Neural progenitor cell (in vitro differentiated cells): ENCODE results near the gene GHR. TPM values are rescaled to one million over a fixed set of nuclear protein-coding genes. Genes with fewer than 3 reads are reported as not detected.

Experiments used
- DNase-seq: peaks from one replicate; pipeline ENCODE4 v3.0.0-alpha.2; 2016; ENCODE audit warnings: low spot score
- H2AFZ ChIP-seq: fragments of 200-600 bp; sonication (generic); replicated peaks from 2 replicates; pipeline ENCODE4 v1.6.1; 2016; ENCODE audit warnings: antibody characterized with exemption
- H3F3A ChIP-seq: fragments of 200-600 bp; sonication (generic); 2 replicates; pipeline ENCODE4 v1.6.1; 2016; ENCODE audit warnings: antibody characterized with exemption, low read depth
- H3K27ac ChIP-seq: fragments of 200-600 bp; sonication (generic); 2 replicates; pipeline ENCODE4 v1.5.1; 2016; ENCODE audit warnings: mild to moderate bottlenecking
- H3K27me3 ChIP-seq: fragments of 200-600 bp; sonication (generic); 2 replicates; pipeline ENCODE4 v1.6.1; 2016; ENCODE audit warnings: mild to moderate bottlenecking, moderate library complexity
- H3K36me3 ChIP-seq: fragments of 200-600 bp; sonication (generic); 2 replicates; pipeline ENCODE4 v1.5.1; 2016
- H3K4me1 ChIP-seq: fragments of 200-600 bp; sonication (generic); 2 replicates; pipeline ENCODE4 v1.6.1; 2016; ENCODE audit warnings: mixed run types
- H3K4me2 ChIP-seq: fragments of 200-600 bp; sonication (generic); 2 replicates; pipeline ENCODE4 v1.6.1; 2016
- H3K4me3 ChIP-seq: fragments of 200-600 bp; sonication (generic); 2 replicates; pipeline ENCODE4 v1.5.1; 2016
- H3K79me2 ChIP-seq: fragments of 200-600 bp; sonication (generic); 2 replicates; pipeline ENCODE4 v1.6.1; 2016; ENCODE audit warnings: low read depth
- H3K9ac ChIP-seq: fragments of 200-600 bp; sonication (generic); 2 replicates; pipeline ENCODE4 v1.6.1; 2016
- H3K9me3 ChIP-seq: fragments of 200-600 bp; sonication (generic); 2 replicates; pipeline ENCODE4 v1.5.1; 2016; ENCODE audit warnings: low read depth
- H4K20me1 ChIP-seq: fragments of 200-600 bp; sonication (generic); 2 replicates; pipeline ENCODE4 v1.6.1; 2016; ENCODE audit warnings: low read depth
- H3K27ac Mint-ChIP-seq: 3 replicates; pipeline ENCODE4 v1.8.0; 2021; ENCODE audit warnings: mixed read lengths
- H3K27me3 Mint-ChIP-seq: 2 replicates; pipeline ENCODE4 v1.8.0; 2022; ENCODE audit warnings: low read depth, mild to moderate bottlenecking, inconsistent platforms, moderate library complexity, mixed read lengths; ENCODE audit not compliant: insufficient read depth
- H3K36me3 Mint-ChIP-seq: 3 replicates; pipeline ENCODE4 v1.8.0; 2021; ENCODE audit warnings: mixed read lengths
- H3K4me1 Mint-ChIP-seq: 3 replicates; pipeline ENCODE4 v1.8.0; 2021; ENCODE audit warnings: mixed read lengths
- H3K4me3 Mint-ChIP-seq: 3 replicates; pipeline ENCODE4 v1.8.0; 2021; ENCODE audit warnings: mild to moderate bottlenecking, moderate library complexity, mixed read lengths
- H3K9me3 Mint-ChIP-seq: 3 replicates; pipeline ENCODE4 v1.8.0; 2020; ENCODE audit warnings: mixed read lengths
- EZH2 ChIP-seq: fragments of 200-600 bp; sonication (generic); IDR thresholded peaks from 2 replicates; pipeline ENCODE4 v1.6.1; 2017; ENCODE audit warnings: antibody characterized with exemption, mild to moderate bottlenecking, moderate library complexity
- EZH2phosphoT487 ChIP-seq: fragments of 200-600 bp; sonication (generic); IDR thresholded peaks from 2 replicates; pipeline ENCODE4 v1.6.1; 2017; ENCODE audit warnings: antibody characterized with exemption
- total RNA-seq: library from RNA; depleted of rRNA; stranded (reverse); fragments of >200 nt; gene quantifications from 2 replicates; pipeline ENCODE4 v1.2.3, GENCODE V29; 2015; ENCODE audit warnings: low replicate concordance
- TF ChIP-seq, protein P1 (sequence below): fragments of 200-600 bp; sonication (generic); IDR thresholded peaks from 2 replicates; pipeline ENCODE4 v1.5.1; 2017; ENCODE audit warnings: antibody characterized with exemption, mild to moderate bottlenecking

Gene GHR
- total RNA-seq, 1 donor from 2014 or later: 0.07 TPM

DNA sequence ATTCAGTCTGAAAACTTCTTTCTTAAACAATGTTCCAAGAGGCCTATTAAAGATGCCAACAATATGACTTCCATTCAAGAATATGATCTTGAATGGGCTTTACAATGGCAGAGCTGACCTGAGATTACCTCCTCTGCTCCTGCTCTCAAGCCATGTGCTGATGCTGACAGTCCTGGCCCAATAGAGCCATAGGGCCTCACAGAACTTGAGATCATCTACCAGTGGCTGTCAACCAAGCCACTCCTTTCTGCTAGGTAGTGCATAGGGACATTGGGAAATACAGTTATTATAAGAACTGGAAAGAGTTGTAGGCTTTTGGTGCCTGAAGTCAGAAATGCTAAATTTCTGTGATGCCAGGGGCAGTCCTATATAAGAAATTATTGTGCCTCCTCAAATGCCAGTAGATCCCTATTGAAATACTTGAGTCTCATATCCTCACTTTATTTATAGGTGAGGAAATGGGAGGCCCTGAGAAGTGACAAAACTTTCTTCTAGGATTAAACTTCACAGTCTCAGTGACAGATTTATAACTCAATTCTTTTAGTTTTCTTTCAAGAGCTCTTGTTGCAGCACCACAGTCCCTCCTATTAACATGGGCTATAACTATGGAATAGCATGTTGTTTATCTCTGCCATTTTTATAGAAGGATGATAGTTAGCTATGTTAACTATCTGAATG is 10.9 kb downstream of the GHR start:
- H3K27ac ChIP-seq: no peak overlapping the region
- no peaks in the 10 kb centered on the region for H4K20me1 ChIP-seq
- H3K36me3 ChIP-seq: no peaks in the 10 kb centered on the region
- Mint-ChIP-seq H3K27ac (no peak overlapping the region), H3K4me1 (no peaks in the 10 kb centered on the region), H3K27me3 (no peaks in the 10 kb centered on the region), H3K4me3 (no peak overlapping the region), H3K9me3 (no peaks in the 10 kb centered on the region), H3K36me3 (no peaks in the 10 kb centered on the region)
- no peak for TF ChIP-seq EZH2phosphoT487
- TF ChIP-seq, protein P1, sequence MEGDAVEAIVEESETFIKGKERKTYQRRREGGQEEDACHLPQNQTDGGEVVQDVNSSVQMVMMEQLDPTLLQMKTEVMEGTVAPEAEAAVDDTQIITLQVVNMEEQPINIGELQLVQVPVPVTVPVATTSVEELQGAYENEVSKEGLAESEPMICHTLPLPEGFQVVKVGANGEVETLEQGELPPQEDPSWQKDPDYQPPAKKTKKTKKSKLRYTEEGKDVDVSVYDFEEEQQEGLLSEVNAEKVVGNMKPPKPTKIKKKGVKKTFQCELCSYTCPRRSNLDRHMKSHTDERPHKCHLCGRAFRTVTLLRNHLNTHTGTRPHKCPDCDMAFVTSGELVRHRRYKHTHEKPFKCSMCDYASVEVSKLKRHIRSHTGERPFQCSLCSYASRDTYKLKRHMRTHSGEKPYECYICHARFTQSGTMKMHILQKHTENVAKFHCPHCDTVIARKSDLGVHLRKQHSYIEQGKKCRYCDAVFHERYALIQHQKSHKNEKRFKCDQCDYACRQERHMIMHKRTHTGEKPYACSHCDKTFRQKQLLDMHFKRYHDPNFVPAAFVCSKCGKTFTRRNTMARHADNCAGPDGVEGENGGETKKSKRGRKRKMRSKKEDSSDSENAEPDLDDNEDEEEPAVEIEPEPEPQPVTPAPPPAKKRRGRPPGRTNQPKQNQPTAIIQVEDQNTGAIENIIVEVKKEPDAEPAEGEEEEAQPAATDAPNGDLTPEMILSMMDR: no peak
- no peak for TF ChIP-seq EZH2
- no peaks in the 10 kb centered on the region for H3K9me3 ChIP-seq
- no peaks in the 10 kb centered on the region for H3K27me3 ChIP-seq
- no peaks in the 10 kb centered on the region for H3K4me1 ChIP-seq
- no peak overlapping the region for H3K9ac ChIP-seq
- no peak overlapping the region for H3K4me3 ChIP-seq
- H3F3A ChIP-seq: no peaks in the 10 kb centered on the region
- no peaks in the 10 kb centered on the region for H3K79me2 ChIP-seq
- H3K4me2 ChIP-seq: no peak overlapping the region
- H2AFZ ChIP-seq: no peak overlapping the region
- DNase-seq: no peak

DNA sequence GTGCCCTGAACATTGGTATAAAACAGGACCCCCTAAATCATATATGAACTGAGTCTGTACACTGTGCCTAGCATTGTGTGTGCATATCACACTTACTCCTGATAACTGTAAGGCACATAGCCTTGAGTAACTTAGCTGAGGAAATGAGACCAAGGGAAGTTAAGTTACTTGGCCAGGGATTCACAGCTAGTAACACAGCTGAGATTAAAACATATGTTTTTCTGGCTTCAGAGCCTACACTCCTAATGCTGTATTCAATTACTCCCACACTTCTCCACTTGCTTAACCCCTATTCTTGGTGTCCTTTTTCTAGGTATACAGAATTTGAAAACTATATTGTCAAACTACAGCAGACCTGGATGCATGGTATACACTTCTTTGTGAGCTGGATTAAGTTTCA is 12.8 kb downstream of the GHR start:
- Mint-ChIP-seq H3K9me3 (no peaks in the 10 kb centered on the region), H3K27ac (no peak overlapping the region), H3K27me3 (no peaks in the 10 kb centered on the region), H3K36me3 (no peaks in the 10 kb centered on the region), H3K4me1 (no peaks in the 10 kb centered on the region), H3K4me3 (no peak overlapping the region)
- Histone ChIP-seq H3K4me2 (no peak overlapping the region), H4K20me1 (no peaks in the 10 kb centered on the region), H3K9ac (no peak overlapping the region), H3K4me1 (no peaks in the 10 kb centered on the region), H3K27me3 (no peaks in the 10 kb centered on the region), H3K79me2 (no peaks in the 10 kb centered on the region), H3K27ac (no peak overlapping the region), H2AFZ (no peak overlapping the region), H3F3A (no peaks in the 10 kb centered on the region), H3K36me3 (no peaks in the 10 kb centered on the region), H3K4me3 (no peak overlapping the region), H3K9me3 (no peaks in the 10 kb centered on the region)
- no peak for DNase-seq
- TF ChIP-seq EZH2: no peak
- TF ChIP-seq, protein P1: no peak
- TF ChIP-seq EZH2phosphoT487: no peak

DNA sequence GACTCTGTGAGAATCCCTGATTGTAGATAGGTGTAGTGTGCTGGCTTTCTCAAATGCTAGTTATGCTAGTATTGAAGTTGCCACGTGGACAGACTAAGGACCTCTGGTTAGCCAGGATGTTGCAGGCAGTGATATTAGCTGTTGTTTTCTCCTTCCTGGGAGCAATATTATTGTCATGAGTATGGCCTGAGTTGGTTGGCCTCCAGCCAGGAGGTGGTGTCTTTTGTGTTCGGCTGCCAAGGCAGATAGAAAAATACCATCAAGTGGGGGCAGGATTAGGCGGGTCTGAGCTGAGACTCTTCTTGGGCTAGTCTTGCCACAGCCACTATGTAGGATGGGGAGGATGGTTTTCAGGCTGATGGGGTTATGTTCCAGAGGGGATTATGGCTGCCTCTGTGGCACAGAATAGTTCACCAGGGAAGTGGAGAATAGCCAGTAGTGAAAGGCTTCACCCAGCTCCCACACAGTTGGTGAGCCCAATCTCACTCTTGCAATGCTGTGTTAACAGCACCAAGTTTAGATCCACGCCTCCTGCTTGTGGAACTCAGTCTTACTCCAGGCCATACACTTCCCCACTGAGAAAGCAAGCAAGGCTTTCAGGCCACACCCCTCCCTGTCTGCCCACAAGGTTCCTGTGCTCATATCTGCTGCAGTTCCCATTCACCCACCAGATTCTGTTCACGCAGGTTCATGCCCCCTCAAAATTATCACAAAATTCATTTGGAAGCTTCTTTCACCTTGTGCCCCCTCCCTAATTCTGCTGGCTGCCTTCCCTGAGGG is 31.2 kb downstream of the GHR start:
- Histone ChIP-seq H3K27me3 (no peaks in the 10 kb centered on the region), H4K20me1 (no peaks in the 10 kb centered on the region), H3K36me3 (no peaks in the 10 kb centered on the region), H3K9ac (no peak overlapping the region), H3K27ac (no peak overlapping the region), H3K79me2 (no peaks in the 10 kb centered on the region), H3F3A (no peaks in the 10 kb centered on the region), H3K9me3 (no peaks in the 10 kb centered on the region), H3K4me2 (no peak overlapping the region), H2AFZ (no peak overlapping the region), H3K4me3 (no peak overlapping the region), H3K4me1 (no peaks in the 10 kb centered on the region)
- H3K27me3 Mint-ChIP-seq: peaks cover 8% of the 10 kb centered on the region
- DNase-seq: no peak
- H3K36me3 Mint-ChIP-seq: no peaks in the 10 kb centered on the region
- TF ChIP-seq EZH2phosphoT487: no peak
- TF ChIP-seq, protein P1: no peak
- TF ChIP-seq EZH2: no peak
- no peak overlapping the region for H3K4me3 Mint-ChIP-seq
- H3K9me3 Mint-ChIP-seq: peaks cover 6% of the 10 kb centered on the region
- no peaks in the 10 kb centered on the region for H3K4me1 Mint-ChIP-seq
- peak overlapping the region; percentile 62 for H3K27ac Mint-ChIP-seq
